GOT3 (cell line): Measurements from ENCODE around the gene TNNT3.
"Not testable (repeated sequence)": the region's sequence is repeated elsewhere in the genome, so short reads cannot be mapped to it uniquely, and the experiment has no call there.

ENCODE experiments used
- DNase-seq: peaks from one replicate; lab custom pipeline; 2025; ENCODE audit warnings: mixed read lengths; lab: John Stamatoyannopoulos, UW

The TNNT3 gene

DNA sequence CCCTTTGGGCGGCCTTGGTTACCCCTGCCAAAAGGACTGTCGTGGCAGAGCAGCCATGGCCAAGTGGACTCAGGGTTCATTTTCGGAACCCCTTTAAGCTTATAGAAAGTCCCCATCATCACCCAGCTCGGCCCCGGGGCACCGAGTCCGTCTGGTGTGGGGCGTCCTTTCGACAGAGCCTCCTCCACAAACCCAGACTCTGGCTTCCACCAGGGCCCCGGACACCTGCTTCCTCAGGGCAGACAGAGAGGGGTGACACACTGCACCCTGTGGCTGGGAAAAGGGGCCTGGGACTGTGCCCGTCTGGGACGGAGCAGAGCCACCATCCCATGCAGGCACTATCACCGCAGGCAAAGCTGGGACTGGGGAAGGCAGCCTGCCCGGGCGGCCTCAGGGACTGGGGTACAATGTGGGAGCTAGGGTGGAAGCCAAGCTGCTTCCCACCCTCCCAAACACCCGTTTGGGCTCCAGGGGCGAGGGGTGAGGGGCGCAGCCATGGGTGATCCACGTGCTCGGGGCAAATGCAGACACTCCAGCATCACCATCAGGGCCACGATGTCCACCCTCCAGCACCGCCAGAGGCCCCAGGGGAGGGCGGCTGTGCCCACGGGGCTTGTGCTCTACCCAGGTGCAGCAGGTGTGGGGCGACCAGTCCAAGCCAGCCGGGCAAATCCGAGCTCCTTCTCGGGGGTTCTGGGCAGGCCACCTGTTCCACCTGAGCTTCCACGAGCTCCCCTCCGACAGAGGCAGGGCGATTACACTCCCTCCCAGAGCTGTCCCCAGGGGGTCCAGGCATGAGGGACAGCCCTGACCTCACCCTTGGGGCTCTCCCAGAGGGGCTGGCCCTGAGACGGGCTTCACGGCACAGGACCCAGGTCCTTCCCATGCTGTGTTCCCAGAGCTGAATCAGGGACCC lies 15.9 kb downstream of the TNNT3 start:
- no peak for DNase-seq

DNA sequence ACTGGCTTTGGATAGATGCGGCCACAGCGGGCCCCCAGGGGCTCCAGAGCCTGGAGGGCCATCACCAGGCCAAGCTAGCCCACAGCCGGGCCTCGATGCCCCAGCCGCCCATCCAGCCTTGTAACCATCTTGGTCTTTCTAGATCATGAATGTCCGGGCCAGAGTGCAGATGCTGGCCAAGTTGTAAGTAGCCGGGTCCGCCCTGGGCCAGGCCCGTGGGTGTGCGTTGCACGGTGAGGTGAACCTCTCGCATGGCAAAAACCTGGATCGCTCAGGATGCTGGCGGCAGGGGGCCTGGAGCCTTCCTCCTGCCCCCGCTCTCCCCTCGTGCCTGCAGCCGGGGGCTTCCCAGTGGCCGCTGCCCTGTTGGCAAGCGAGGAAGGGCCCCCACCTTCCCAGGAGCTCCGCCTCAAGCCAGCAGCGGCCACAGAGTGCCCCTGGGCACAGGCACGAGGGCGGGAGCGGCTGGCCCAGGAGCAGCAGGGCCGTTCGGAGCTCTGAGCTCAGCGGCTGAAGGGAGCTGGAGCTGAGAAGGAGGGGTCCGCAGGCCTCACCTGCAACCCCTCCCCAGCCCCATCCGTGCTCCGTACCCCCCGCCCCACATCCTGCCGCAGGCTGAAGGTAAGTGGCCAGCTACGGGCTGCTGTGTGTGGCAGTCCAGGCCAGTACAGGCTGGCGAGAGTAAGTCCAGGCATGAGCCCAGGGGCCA lies 16.7 kb downstream of the TNNT3 start:
- DNase-seq, result no peak

DNA sequence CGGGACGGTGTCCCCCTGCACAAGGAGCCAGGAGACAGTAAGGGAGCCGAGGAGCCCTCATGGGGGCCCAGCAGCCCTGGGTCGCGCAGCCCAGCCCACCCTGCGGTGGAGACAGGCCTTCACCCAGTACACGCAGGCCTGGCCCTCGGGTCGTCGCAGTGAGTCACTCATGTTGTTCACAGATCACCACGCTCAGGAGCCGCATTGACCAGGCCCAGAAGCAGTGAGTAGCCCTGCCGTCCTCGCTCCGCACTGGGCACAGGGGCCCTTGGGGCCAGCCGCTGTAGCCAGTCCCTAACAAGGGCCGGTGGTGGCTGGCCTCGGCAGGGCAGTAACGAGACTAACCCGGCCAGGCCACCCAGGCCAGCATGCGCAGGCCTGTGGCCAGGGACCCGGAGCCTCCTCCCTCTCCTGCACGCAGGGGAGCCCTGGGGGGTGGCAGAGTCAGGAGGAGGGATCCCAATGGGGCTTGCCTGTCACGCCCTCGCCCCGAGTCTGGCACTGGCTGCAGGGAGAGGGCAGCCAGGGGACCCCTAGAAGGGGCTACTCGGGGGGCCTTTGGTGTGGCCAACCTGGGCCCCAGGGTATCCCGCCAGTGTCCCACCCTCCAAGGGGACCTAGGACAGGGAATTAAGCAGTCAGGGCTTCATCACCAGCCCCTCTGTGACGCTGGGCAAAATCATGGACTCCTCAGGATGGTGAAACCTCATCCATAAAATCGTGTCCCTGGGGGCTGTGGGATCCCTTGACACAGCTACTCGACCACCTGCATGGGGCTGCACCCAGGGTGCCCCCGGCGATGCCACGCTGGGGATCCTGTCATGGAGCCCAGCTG lies 17.5 kb downstream of the TNNT3 start:
- no peak for DNase-seq

DNA sequence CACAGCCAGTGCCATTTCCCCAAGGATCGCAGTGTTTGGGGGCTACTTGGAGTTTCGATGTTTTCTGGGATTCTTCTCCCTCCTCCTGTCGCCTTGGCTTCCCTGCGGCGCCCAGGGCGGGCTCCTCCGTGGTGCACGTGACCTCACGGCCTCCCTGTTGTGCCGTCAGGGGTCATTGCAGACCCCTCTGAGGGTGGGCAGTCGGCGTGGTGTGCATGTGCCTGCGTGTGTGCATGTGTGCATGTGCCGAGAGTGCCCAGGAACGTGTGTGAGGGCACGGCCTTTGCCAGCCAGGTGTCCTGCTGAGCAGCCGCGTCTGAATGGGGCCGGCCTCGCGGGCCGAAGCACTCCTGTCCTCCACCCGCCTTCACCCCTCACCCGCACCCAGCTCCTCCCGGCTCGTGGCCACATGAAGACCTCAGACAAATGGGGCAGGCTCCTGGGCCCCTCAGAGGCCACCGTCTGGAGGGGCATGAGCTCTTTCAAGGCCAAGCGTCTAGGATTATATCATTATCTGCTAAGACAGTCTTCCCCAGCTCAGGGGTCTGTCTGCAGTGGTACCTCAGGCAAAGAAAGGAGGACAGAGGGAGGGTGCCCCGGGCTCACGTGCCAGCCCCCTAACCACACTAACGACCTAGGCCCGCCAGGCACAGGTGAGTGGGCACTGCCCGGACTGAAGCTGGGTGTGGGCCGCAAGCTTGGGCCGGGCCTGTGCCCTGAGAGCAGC lies 18.3 kb downstream of the TNNT3 start:
- no peak for DNase-seq

- no peak for DNase-seq
Measured at GRCh38 chr11:1938343-1939005, 19.0 kb downstream of the TNNT3 start.

- DNase-seq, result no peak
Measured at GRCh38 chr11:1939006-1939625, 19.6 kb downstream of the TNNT3 start.

DNA sequence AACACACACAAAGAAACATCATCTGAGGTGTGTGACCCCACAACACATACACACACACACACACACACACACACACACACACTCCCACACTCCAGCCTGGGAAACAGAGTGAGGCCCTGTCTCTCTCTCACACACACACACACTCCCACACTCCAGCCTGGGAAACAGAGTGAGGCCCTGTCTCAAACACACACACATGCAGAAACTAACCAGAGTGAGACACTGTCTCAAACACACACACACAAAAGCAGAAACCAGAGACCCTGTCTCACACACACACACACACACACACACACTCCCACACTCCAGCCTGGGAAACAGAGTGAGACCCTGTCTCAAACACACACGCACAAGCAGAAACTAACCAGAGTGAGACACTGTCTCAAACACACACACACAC lies 20.3 kb downstream of the TNNT3 start:
- not testable (repeated sequence) for DNase-seq

GRCh38 chr11:1942558-1943260 lies 23.2 kb downstream of the TNNT3 start:
- DNase-seq, result no peak

DNA sequence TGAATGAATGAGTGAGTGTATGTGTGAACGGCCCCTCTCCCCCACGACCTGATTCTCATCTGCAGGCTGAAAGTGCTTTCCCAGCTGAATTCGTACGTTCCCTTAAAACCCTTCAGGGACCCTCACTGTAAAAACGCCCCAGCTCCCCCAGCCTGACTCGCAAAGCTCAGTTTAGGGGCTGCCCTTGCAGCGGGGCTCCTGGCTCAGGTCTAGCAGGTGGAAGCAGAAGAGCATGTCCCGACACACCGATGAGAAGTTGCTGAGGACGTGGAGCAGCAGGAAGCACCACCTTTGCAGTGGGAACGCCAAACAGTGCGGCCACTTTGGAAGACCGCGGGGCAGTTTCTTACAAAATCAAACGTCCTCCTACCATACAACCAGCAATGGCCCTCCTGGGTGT lies 24.1 kb downstream of the TNNT3 start:
- no peak for DNase-seq

GRCh38 chr11:1943977-1944376 lies 24.5 kb downstream of the TNNT3 start:
- no peak for DNase-seq

DNA sequence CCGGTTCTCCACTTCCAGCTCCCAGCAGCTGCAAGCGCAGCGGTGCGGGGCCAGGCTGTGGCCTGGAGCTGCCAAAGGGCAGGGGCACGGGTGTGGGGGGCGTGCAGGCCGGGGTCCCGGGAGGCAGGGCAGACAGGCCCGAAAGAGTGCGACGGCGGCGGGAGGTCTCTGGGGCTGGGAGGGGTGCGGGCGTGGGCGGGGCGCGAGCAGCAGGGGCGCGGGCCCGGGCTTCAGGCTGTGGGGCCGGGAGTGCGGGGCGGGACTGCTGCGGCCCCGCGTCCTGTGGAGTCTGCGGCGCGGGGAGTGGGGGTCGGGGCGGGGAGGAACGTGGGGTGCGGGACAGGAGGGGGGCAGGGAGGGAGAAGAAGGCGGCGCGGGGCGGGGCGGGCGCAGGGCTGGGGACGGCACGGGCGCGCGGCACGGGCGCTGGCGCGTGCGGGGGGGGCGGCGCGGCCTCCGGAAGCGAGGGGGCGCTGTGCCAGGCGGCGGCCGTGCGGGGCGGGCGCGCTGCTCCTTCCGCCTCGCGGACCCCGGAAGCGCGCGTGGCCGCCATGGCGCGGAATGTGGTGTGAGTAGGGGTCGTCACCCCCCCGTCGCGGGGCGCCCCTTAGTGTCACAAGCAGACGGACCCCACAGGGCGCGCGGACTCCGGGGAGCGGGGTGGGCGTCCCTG lies 27.4 kb downstream of the TNNT3 start, which contains the start of gene MRPL23:
Gene MRPL23, plus strand, starts transcription at position 521 of the 673 bp plus-strand sequence. Its CDS starts 31 bp downstream, at position 552.
- DNase-seq, result no peak

DNA sequence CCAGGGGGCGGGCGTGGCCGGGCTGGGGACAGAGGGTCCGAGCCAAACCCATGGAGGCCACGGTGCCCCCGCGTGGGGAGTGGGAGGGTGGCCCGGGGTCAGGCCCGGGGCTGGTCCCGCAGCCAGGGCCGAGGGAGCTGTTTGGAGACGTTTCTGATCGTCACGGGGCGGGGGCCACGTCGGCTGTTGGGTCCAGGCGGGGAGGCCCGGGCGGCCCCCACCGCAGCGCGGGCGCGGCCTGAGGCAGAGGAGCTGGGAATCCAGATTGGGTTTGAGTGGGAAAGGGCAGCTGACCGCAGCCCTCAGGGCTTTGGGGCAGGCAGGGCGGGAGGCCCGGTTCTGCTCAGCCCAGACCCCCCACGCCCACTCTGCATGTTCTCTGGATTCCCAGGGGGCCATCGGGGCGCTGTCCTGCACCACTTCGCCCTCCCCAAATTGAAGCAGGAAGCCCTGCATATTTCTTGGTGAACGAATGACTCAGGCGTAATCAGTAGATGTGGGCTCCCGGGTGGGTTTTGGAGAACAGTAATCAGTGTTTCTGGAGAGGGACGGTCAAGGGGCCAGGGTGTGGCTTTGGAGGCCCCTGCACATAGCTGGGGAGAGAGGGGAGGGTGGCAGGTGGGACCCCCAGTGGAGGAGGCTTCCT lies 28.2 kb downstream of the TNNT3 start:
- DNase-seq, result no peak

- DNase-seq, result no peak
Measured at GRCh38 chr11:1948389-1948788, 28.9 kb downstream of the TNNT3 start.

GRCh38 chr11:1949302-1949701 lies 29.8 kb downstream of the TNNT3 start:
- DNase-seq, result no peak

GRCh38 chr11:1949922-1950321 lies 30.4 kb downstream of the TNNT3 start:
- no peak for DNase-seq

GRCh38 chr11:1952806-1953482 lies 33.4 kb downstream of the TNNT3 start:
- DNase-seq, result no peak

GRCh38 chr11:1953489-1954266 lies 34.2 kb downstream of the TNNT3 start:
- DNase-seq, result no peak
